ENCODE data around the gene VAC14.
"Not testable (repeated sequence)": the region's sequence is repeated elsewhere in the genome, so short reads cannot be mapped to it uniquely, and the experiment has no call there.

Gene VAC14

GRCh38 chr16:70658921-70659320 lies 142.0 kb downstream of the VAC14 start:
- no peak for DNase-seq

- no peak for DNase-seq
These were observed 143.0 kb downstream of the VAC14 start for GRCh38 chr16:70657956-70658355.

- DNase-seq: no peak
These were observed 144.2 kb downstream of the VAC14 start for GRCh38 chr16:70656712-70657263.

- no peak for DNase-seq
These were observed 144.8 kb downstream of the VAC14 start for GRCh38 chr16:70656065-70656711.

- peak; percentile 60 to 68 for DNase-seq
These were observed 146.9 kb downstream of the VAC14 start for GRCh38 chr16:70653809-70654771.

- DNase-seq: no peak
These were observed 147.6 kb downstream of the VAC14 start for GRCh38 chr16:70653406-70653805.

GRCh38 chr16:70652322-70652721 lies 148.6 kb downstream of the VAC14 start:
- DNase-seq: no peak

GRCh38 chr16:70651524-70651923 lies 149.4 kb downstream of the VAC14 start:
- no peak for DNase-seq

GRCh38 chr16:70650216-70650615 lies 150.7 kb downstream of the VAC14 start:
- no peak for DNase-seq

GRCh38 chr16:70649300-70649699 lies 151.7 kb downstream of the VAC14 start:
- no peak for DNase-seq

- DNase-seq: no peak
These were observed 152.4 kb downstream of the VAC14 start for GRCh38 chr16:70648606-70649005.

GRCh38 chr16:70647441-70648359 lies 153.3 kb downstream of the VAC14 start:
- DNase-seq: no peak

GRCh38 chr16:70646260-70647241 lies 154.4 kb downstream of the VAC14 start, which contains the start of gene IL34:
Gene IL34, plus strand, starts transcription at chr16:70646559. Its CDS starts 389 bp downstream, at chr16:70646948.
- DNase-seq: no peak

- DNase-seq: no peak
These were observed 156.0 kb downstream of the VAC14 start for GRCh38 chr16:70644763-70645597.

- DNase-seq: not testable (repeated sequence)
These were observed 157.7 kb downstream of the VAC14 start for GRCh38 chr16:70643264-70643663.

- no peak for DNase-seq
These were observed 158.3 kb downstream of the VAC14 start for GRCh38 chr16:70642633-70643032.

- DNase-seq: no peak
These were observed 161.9 kb downstream of the VAC14 start for GRCh38 chr16:70638814-70639792.

All from stimulated activated CD4-positive, alpha-beta T cell treated with anti-CD3 and anti-CD28 coated beads, Interleukin-4, amount 100 ng/mL, for 4 hours (primary cell).